MCF 10A (cell line): ENCODE results near the gene TENT4B. TPM values are rescaled to one million over a fixed set of nuclear protein-coding genes. Genes with fewer than 3 reads are reported as not detected.

Experiments used
- BruUV-seq: library from RNA; stranded (reverse); fragments of 400-500 nt; replicated peaks from 2 replicates; lab custom pipeline; 2021; lab: Mats Ljungman, UMichigan
- CTCF ChIA-PET: fragments of 300-600 bp; sonication (Branson Sonifier 250); formaldehyde crosslinking; extraction: SDS; loops from one replicate; lab custom pipeline; 2021; ENCODE audit warnings: antibody characterized with exemption, inconsistent platforms; lab: Yijun Ruan, JAX
- POLR2A ChIA-PET: fragments of 300-600, 350-650 bp; sonication (Branson Sonifier 250); formaldehyde crosslinking; extraction: SDS; loops from one replicate; lab custom pipeline; 2020; ENCODE audit warnings: antibody characterized with exemption, inconsistent platforms; lab: Yijun Ruan, JAX
- DNase-seq: peaks from one replicate; pipeline ENCODE4 v3.0.0-alpha.2; 2018; ENCODE audit not compliant: unreplicated experiment
- H3K27ac Mint-ChIP-seq: one replicate; pipeline ENCODE4 v1.8.0; 2022; ENCODE audit warnings: mild to moderate bottlenecking, low read depth, mixed read lengths; ENCODE audit not compliant: unreplicated experiment
- H3K27me3 Mint-ChIP-seq: one replicate; pipeline ENCODE4 v1.8.0; 2022; ENCODE audit warnings: mixed read lengths; ENCODE audit not compliant: insufficient read depth, unreplicated experiment
- H3K36me3 Mint-ChIP-seq: one replicate; pipeline ENCODE4 v1.8.0; 2022; ENCODE audit warnings: mild to moderate bottlenecking, moderate library complexity, mixed read lengths; ENCODE audit not compliant: insufficient read depth, unreplicated experiment
- H3K4me1 Mint-ChIP-seq: one replicate; pipeline ENCODE4 v1.8.0; 2022; ENCODE audit warnings: mixed read lengths; ENCODE audit not compliant: insufficient read depth, unreplicated experiment
- H3K4me3 Mint-ChIP-seq: one replicate; pipeline ENCODE4 v1.8.0; 2022; ENCODE audit warnings: mild to moderate bottlenecking, moderate library complexity, mixed read lengths; ENCODE audit not compliant: unreplicated experiment
- H3K9me3 Mint-ChIP-seq: one replicate; pipeline ENCODE4 v1.8.0; 2022; ENCODE audit warnings: mixed read lengths; ENCODE audit not compliant: unreplicated experiment
- intact Hi-C: fragments of 100-400 bp; cut with micrococcal nuclease; formaldehyde crosslinking; loops from 2 replicates; pipeline ENCODE4 v1.14.1; 2022
- total RNA-seq: library from RNA; stranded (reverse); gene quantifications from 2 replicates; pipeline ENCODE4 v1.2.3, GENCODE V29; 2022
- TF ChIP-seq, protein P1 (sequence below): fragments of 200-600 bp; IDR thresholded peaks from one replicate; pipeline ENCODE4 v1.8.0; 2022; ENCODE audit warnings: antibody characterized with exemption, mild to moderate bottlenecking; ENCODE audit not compliant: unreplicated experiment

Gene TENT4B
- total RNA-seq, 1 experiment from 2014 or later: 12.1 TPM

DNA sequence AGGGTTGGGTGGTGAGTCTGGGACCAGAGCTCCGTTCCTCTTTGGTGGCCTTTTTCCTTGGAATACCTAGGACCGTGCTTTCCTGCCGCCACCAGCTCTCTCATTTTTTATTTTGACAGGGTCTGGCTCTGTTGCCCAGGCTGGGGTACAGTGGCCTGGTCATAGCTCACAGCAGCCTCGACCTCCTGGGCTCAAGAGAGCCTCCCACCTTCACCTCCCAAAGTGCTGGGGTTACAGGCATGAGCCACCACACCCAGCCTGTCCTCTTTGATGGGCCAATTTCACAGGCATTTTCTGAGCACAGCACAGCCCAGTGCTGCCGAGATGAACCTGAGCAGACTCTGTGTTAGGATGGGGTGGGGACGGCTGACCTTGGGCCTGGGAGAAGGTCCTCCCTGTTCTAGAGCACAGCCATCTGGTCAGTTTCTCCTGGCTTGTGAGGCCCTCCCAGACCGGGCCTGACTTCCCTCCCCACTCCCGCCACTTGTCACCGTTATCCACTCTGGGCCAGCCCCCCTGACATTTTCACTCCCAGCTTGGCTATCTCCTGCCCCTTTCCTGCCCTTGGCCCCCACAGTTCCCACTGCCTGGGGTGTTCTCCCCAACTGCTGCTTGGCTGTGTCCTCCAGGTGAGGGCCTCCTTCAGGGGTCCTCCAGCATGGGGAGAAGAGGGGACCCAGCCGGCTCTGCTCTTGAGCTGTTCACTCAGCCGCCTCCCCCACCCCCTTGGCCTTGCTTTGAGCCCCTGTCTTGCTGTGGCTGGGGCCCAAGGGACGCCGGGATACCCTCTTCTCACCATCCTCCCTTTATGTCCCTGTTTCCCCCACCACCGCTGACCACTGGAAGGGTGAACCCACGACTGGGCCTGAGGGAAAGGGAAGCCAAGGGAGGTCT, 118.3 kb downstream of the TENT4B start:
- Mint-ChIP-seq H3K27ac (no peak overlapping the region), H3K4me1 (no peaks in the 10 kb centered on the region), H3K9me3 (no peaks in the 10 kb centered on the region), H3K27me3 (no peaks in the 10 kb centered on the region), H3K36me3 (no peaks in the 10 kb centered on the region), H3K4me3 (no peak overlapping the region)
- no peak for DNase-seq
- ChIA-PET CTCF (interaction anchor here (0.6 to 0.7 kb wide), 4 partner anchors 19 to 1269 kb away, joined by 3 to 4 read pairs (median 3); no protein-coding TSS in a partner anchor), POLR2A (no interaction called here)
- intact Hi-C loops: no loop called here
- no TSS peak for BruUV-seq
- TF ChIP-seq, protein P1, sequence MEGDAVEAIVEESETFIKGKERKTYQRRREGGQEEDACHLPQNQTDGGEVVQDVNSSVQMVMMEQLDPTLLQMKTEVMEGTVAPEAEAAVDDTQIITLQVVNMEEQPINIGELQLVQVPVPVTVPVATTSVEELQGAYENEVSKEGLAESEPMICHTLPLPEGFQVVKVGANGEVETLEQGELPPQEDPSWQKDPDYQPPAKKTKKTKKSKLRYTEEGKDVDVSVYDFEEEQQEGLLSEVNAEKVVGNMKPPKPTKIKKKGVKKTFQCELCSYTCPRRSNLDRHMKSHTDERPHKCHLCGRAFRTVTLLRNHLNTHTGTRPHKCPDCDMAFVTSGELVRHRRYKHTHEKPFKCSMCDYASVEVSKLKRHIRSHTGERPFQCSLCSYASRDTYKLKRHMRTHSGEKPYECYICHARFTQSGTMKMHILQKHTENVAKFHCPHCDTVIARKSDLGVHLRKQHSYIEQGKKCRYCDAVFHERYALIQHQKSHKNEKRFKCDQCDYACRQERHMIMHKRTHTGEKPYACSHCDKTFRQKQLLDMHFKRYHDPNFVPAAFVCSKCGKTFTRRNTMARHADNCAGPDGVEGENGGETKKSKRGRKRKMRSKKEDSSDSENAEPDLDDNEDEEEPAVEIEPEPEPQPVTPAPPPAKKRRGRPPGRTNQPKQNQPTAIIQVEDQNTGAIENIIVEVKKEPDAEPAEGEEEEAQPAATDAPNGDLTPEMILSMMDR: no peak

- intact Hi-C loops: no loop called here
- CTCF ChIA-PET: interaction anchor here (0.6 to 0.7 kb wide), 4 partner anchors 235 to 1268 kb away, joined by 3 to 5 read pairs (median 4); partner anchors contain the start of gene CNEP1R1
- no TSS peak for BruUV-seq
Measured at GRCh38 chr16:50272111-50272571, 119.0 kb downstream of the TENT4B start.

GRCh38 chr16:50272687-50273381, 119.7 kb downstream of the TENT4B start:
- ChIA-PET POLR2A (no interaction called here), CTCF (interaction anchor here (0.6 to 1.3 kb wide), 8 partner anchors 9 to 548 kb away, joined by 3 to 5 read pairs (median 3); partner anchors contain the start of gene CNEP1R1)
- DNase-seq: no peak
- Mint-ChIP-seq H3K27me3 (no peaks in the 10 kb centered on the region), H3K27ac (no peak overlapping the region), H3K9me3 (no peaks in the 10 kb centered on the region), H3K4me1 (no peaks in the 10 kb centered on the region), H3K4me3 (no peak overlapping the region), H3K36me3 (no peaks in the 10 kb centered on the region)
- no TSS peak for BruUV-seq
- intact Hi-C loops: no loop called here
- TF ChIP-seq, protein P1: no peak

More at GRCh38 chr16:50272111-50272571, 119.0 kb downstream of the TENT4B start:
- H3K9me3 Mint-ChIP-seq: no peaks in the 10 kb centered on the region
- DNase-seq: no peak
- no peaks in the 10 kb centered on the region for H3K36me3 Mint-ChIP-seq
- POLR2A ChIA-PET: no interaction called here
- no peaks in the 10 kb centered on the region for H3K27me3 Mint-ChIP-seq
- H3K27ac Mint-ChIP-seq: no peak overlapping the region
- H3K4me1 Mint-ChIP-seq: no peaks in the 10 kb centered on the region
- H3K4me3 Mint-ChIP-seq: no peak overlapping the region
- TF ChIP-seq, protein P1: no peak

GRCh38 chr16:50273382-50273690, 120.2 kb downstream of the TENT4B start:
- Mint-ChIP-seq H3K27ac (no peak overlapping the region), H3K9me3 (no peaks in the 10 kb centered on the region), H3K27me3 (no peaks in the 10 kb centered on the region), H3K4me3 (no peak overlapping the region), H3K4me1 (no peaks in the 10 kb centered on the region), H3K36me3 (no peaks in the 10 kb centered on the region)
- ChIA-PET CTCF (interaction anchor here (0.6 to 1.3 kb wide), 6 partner anchors 10 to 548 kb away, joined by 3 to 5 read pairs (median 3); no protein-coding TSS in a partner anchor), POLR2A (no interaction called here)
- TF ChIP-seq, protein P1: no peak
- intact Hi-C loops: no loop called here
- no TSS peak for BruUV-seq
- DNase-seq: no peak
